ENCODE measurements around the gene TSC2. TPM values are rescaled to one million over a fixed set of nuclear protein-coding genes. Genes with fewer than 3 reads are reported as not detected.

The TSC2 gene
- total RNA-seq, 4 donors from 2014 or later: 36.3 to 78.8 (median 54.6) TPM

DNA sequence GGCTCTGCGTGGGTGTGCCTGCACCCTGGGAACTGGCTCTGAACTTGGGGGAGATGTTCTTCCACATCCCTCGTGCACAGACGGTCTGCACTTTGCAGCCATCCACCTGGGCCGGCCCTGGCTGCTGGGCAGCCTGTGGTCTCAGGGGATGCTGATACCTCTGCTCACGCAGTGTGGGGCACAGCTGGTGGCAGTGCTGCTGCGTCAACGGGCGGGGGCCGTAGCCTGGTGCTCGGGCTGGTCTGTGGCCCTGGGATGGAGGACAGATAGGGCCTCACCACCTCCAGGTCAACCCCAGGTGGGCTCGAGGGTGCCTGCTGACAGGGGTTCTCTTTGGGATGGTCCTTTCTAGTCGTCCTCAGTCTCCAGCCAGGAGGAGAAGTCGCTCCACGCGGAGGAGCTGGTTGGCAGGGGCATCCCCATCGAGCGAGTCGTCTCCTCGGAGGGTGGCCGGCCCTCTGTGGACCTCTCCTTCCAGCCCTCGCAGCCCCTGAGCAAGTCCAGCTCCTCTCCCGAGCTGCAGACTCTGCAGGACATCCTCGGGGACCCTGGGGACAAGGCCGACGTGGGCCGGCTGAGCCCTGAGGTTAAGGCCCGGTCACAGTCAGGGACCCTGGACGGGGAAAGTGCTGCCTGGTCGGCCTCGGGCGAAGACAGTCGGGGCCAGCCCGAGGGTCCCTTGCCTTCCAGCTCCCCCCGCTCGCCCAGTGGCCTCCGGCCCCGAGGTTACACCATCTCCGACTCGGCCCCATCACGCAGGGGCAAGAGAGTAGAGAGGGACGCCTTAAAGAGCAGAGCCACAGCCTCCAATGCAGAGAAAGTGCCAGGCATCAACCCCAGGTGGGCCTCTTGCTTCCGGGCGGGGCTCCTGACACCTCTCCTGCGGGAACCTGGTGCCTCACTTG, 36.3 kb downstream of the TSC2 start:
- Histone ChIP-seq H3K36me3 (peaks cover 0 to 100% of the 10 kb centered on the region in 2 donors), H3K9me3 (no peaks in the 10 kb centered on the region), H3K27me3 (no peaks in the 10 kb centered on the region), H3K27ac (peak overlapping the region in 3 of 4 donors; percentile 14 to 58 (median 54)), H3K4me3 (no peak overlapping the region), H3K4me1 (peaks cover 0 to 30% (median 11%) of the 10 kb centered on the region in 3 donors)
- WGBS, 2 donors (ENCODE audit: low coverage in 1 of 2): 60% methylated on average over 1 of the region's 44 CpGs; no CpG with 5 or more reads in 1 of the 2 donors
- TF ChIP-seq EP300 (IDR thresholded peaks at IDR 0.05) (no peak), POLR2A (IDR thresholded peaks at IDR 0.05) (no peak), POLR2AphosphoS5 (IDR thresholded peaks at IDR 0.05) (no peak), CTCF (IDR thresholded peaks at IDR 0.05) (no peak)
- ATAC-seq: no peak

GRCh38 chr16:2084895-2085625, 37.3 kb downstream of the TSC2 start:
- Histone ChIP-seq H3K36me3 (peaks cover 0 to 100% of the 10 kb centered on the region in 2 donors), H3K27me3 (no peaks in the 10 kb centered on the region), H3K27ac (peak overlapping the region in 3 of 4 donors; percentile 24 to 53 (median 50)), H3K4me3 (no peak overlapping the region), H3K4me1 (peaks cover 0 to 30% (median 11%) of the 10 kb centered on the region in 3 donors), H3K9me3 (no peaks in the 10 kb centered on the region)
- 87% methylated on average over 6 of the region's 29 CpGs; no CpG with 5 or more reads in 1 of the 2 donors for WGBS, 2 donors (ENCODE audit: low coverage in 1 of 2)
- no peak for ATAC-seq
- TF ChIP-seq POLR2A (IDR thresholded peaks at IDR 0.05): no peak
- TF ChIP-seq POLR2AphosphoS5 (IDR thresholded peaks at IDR 0.05): no peak
- TF ChIP-seq CTCF (IDR thresholded peaks at IDR 0.05): no peak
- no peak for TF ChIP-seq EP300 (IDR thresholded peaks at IDR 0.05)

DNA sequence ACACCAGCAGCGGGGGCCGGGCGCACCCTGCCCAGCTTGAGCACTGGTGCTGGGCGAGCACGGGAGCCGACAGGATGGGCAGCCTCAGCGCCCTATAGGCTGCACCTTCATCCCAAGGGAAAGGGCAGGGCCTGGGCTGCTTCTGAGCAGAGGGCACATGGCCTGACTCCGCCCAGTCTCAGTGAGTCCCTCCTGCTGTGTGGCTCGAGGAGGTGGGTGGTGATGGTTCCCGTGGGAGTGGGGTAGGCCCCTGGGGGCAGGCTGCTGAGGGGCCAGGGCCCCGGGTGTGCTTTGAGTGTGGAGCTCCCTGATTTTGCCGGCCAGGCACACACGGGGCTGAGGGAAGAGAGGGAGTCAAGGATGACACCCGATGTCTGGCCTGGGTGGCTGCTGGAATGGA, 37.9 kb downstream of the TSC2 start:
- no peak for ATAC-seq
- Histone ChIP-seq H3K27me3 (no peaks in the 10 kb centered on the region), H3K36me3 (peaks cover 0 to 100% of the 10 kb centered on the region in 2 donors), H3K9me3 (no peaks in the 10 kb centered on the region), H3K27ac (peak overlapping the region in 3 of 4 donors; percentile 24 to 53 (median 50)), H3K4me3 (no peak overlapping the region), H3K4me1 (peaks cover 0 to 30% (median 11%) of the 10 kb centered on the region in 3 donors)
- WGBS, 2 donors (ENCODE audit: low coverage in 1 of 2): no CpG with 5 or more reads among the region's 14 CpGs
- no peak for TF ChIP-seq EP300 (IDR thresholded peaks at IDR 0.05)
- no peak for TF ChIP-seq POLR2AphosphoS5 (IDR thresholded peaks at IDR 0.05)

GRCh38 chr16:2086106-2086742, 38.4 kb downstream of the TSC2 start:
- TF ChIP-seq CTCF (IDR thresholded peaks at IDR 0.05): no peak
- TF ChIP-seq POLR2AphosphoS5 (IDR thresholded peaks at IDR 0.05): peak; percentile 21
- H3K36me3 ChIP-seq: peaks cover 0 to 99% of the 10 kb centered on the region in 2 donors
- H3K9me3 ChIP-seq: no peaks in the 10 kb centered on the region
- no CpG with 5 or more reads among the region's 27 CpGs for WGBS, 2 donors (ENCODE audit: low coverage in 1 of 2)
- peaks cover 0 to 29% (median 11%) of the 10 kb centered on the region in 3 donors for H3K4me1 ChIP-seq
- peak overlapping the region in 3 of 4 donors; percentile 24 to 53 (median 50) for H3K27ac ChIP-seq
- no peak for ATAC-seq
- H3K4me3 ChIP-seq: no peak overlapping the region
- H3K27me3 ChIP-seq: no peaks in the 10 kb centered on the region
